Peyer's patch (tissue), 4 donors: ENCODE data around the gene SCYGR4.

ENCODE experiments used
- CTCF ChIP-seq, 6 experiments: fragments of 450-650 bp in 4 of 6; fragments of 200-600 bp in 2 of 6; sonication (generic) in 1 of 6; IDR thresholded peaks; one replicate each; pipeline ENCODE4 v1.5.1; 2017 to 2019; ENCODE audit warnings: antibody characterized with exemption in 6 of 6, mild to moderate bottlenecking in 3 of 6, moderate library complexity in 1 of 6
- POLR2A ChIP-seq, 2 donors: fragments of 450-650 bp; IDR thresholded peaks; one replicate each; pipeline ENCODE4 v1.5.1; 2017; ENCODE audit warnings: antibody characterized with exemption in 2 of 2, mild to moderate bottlenecking in 2 of 2, moderate library complexity in 2 of 2

- TF ChIP-seq CTCF (IDR thresholded peaks at IDR 0.05) (no peak), POLR2A (IDR thresholded peaks at IDR 0.05) (no peak)
Observed at GRCh38 chr2:227595797-227596196, 21.5 kb upstream of the SCYGR4 start.
